K562 (cell line): ENCODE measurements around the gene SNRNP48. TPM values are rescaled to one million over a fixed set of nuclear protein-coding genes. Genes with fewer than 3 reads are reported as not detected.

Experiments used
- CCNT2 ChIP-seq: IDR thresholded peaks from 2 replicates; pipeline ENCODE4 v1.6.1; 2011; ENCODE audit warnings: borderline replicate concordance, low read depth, mild to moderate bottlenecking, moderate library complexity, mixed read lengths, low read length; ENCODE audit not compliant: insufficient read length; ENCODE audit errors: extremely low read depth
- CREM ChIP-seq: IDR thresholded peaks from 2 replicates; pipeline ENCODE4 v1.6.1; 2014; ENCODE audit warnings: antibody characterized with exemption, low read depth
- DDX20 ChIP-seq: fragments of 450-650 bp; IDR thresholded peaks from 2 replicates; pipeline ENCODE4 v1.6.1; 2016; ENCODE audit warnings: missing genetic modification characterization, low read depth, mild to moderate bottlenecking, missing compliant biosample characterization, moderate library complexity
- ETV5 ChIP-seq: sonication (generic); formaldehyde crosslinking; IDR thresholded peaks from 2 replicates; pipeline ENCODE4 v1.4.0; 2020; ENCODE audit warnings: low read depth, mild to moderate bottlenecking, missing genetic modification reagents
- HDAC8 ChIP-seq: fragments of 450-650 bp; IDR thresholded peaks from 2 replicates; pipeline ENCODE4 v1.6.1; 2016; ENCODE audit warnings: mild to moderate bottlenecking, missing genetic modification characterization, moderate library complexity, missing compliant biosample characterization
- MAFG ChIP-seq: fragments of 450-650 bp; conservative IDR thresholded peaks from 2 replicates; pipeline ENCODE4 v1.6.1; 2016; ENCODE audit warnings: missing genetic modification characterization, missing compliant biosample characterization
- MTA1 ChIP-seq: fragments of 450-650 bp; IDR thresholded peaks from 2 replicates; pipeline ENCODE4 v1.6.1; 2017; ENCODE audit warnings: borderline replicate concordance
- NFATC3 ChIP-seq: fragments of 450-650 bp; IDR thresholded peaks from 2 replicates; pipeline ENCODE4 v1.6.1; 2017; ENCODE audit warnings: mild to moderate bottlenecking
- NR2C1 ChIP-seq, 2 experiments: fragments of 450-650 bp; IDR thresholded peaks; 2 replicates each; pipeline ENCODE4 v1.6.1; 2017; ENCODE audit warnings: mild to moderate bottlenecking in 2 of 2, antibody characterized with exemption in 1 of 2, inconsistent platforms in 1 of 2, missing compliant biosample characterization in 1 of 2, missing genetic modification characterization in 1 of 2
- TAF9B ChIP-seq: fragments of 450-650 bp; IDR thresholded peaks from 2 replicates; pipeline ENCODE4 v1.6.1; 2018; ENCODE audit warnings: mild to moderate bottlenecking; ENCODE audit not compliant: partially characterized antibody
- XRCC3 ChIP-seq: fragments of 450-650 bp; IDR thresholded peaks from 2 replicates; pipeline ENCODE4 v1.6.1; 2017; ENCODE audit warnings: mild to moderate bottlenecking, moderate library complexity
- ZBTB1 ChIP-seq: sonication (generic); formaldehyde crosslinking; IDR thresholded peaks from 2 replicates; pipeline ENCODE4 v1.8.1; 2023; ENCODE audit warnings: missing genetic modification reagents, low read depth, mild to moderate bottlenecking, borderline replicate concordance
- ZNF436 ChIP-seq: fragments of 250-450, 450-650 bp; sonication (Bioruptor Pico); formaldehyde crosslinking; IDR thresholded peaks from 2 replicates; pipeline ENCODE4 v1.7.0; 2020; ENCODE audit warnings: mild to moderate bottlenecking
- ZNF586 ChIP-seq: fragments of 450-650 bp; formaldehyde crosslinking; conservative IDR thresholded peaks from 2 replicates; pipeline ENCODE4 v1.4.0; 2020; ENCODE audit warnings: mild to moderate bottlenecking, moderate library complexity
- ZNF830 ChIP-seq: fragments of 250-450 bp; sonication (Bioruptor Pico); IDR thresholded peaks from 2 replicates; pipeline ENCODE4 v1.5.0; 2021; ENCODE audit warnings: mild to moderate bottlenecking
- polyA plus RNA-seq, 8 experiments: library from polyadenylated mRNA; depleted of rRNA in 4 of 8; stranded (reverse) in 5 of 8; unstranded in 3 of 8; fragments of >200 nt; fragmentation: Nextera tagmentation in 2 of 8; fragmentation: Illumina TruSeq in 1 of 8; extraction: Ambion mirVana in 2 of 8; extraction: Trizol in 1 of 8; gene quantifications; 2 replicates each; pipeline versions ENCODE4 v1.2.1 to v1.2.3, GENCODE V29; 2011 to 2014; ENCODE audit warnings: inconsistent platforms in 1 of 8, missing spikeins in 1 of 8
- total RNA-seq, 7 experiments: library from RNA; depleted of rRNA in 6 of 7; stranded (reverse); fragments of >200 nt in 6 of 7; fragmentation: Illumina TruSeq in 2 of 7; extraction: Trizol in 2 of 7; gene quantifications; 2 replicates each; pipeline versions ENCODE4 v1.2.1 to v1.2.3, GENCODE V29; 2011 to 2021; ENCODE audit warnings: low replicate concordance in 1 of 7
- TF ChIP-seq, protein P1 (sequence below): IDR thresholded peaks from 3 replicates; pipeline ENCODE4 v1.6.1; 2011; ENCODE audit warnings: borderline replicate concordance, mild to moderate bottlenecking; ENCODE audit not compliant: insufficient read length, insufficient read depth
- TF ChIP-seq, protein P2 (sequence below): fragments of 200-800 bp; sonication (Bioruptor generic); IDR thresholded peaks from 2 replicates; pipeline ENCODE4 v1.6.1; 2017; ENCODE audit warnings: missing genetic modification characterization, missing compliant biosample characterization
- TF ChIP-seq, protein P3 (sequence below): fragments of 450-650 bp; formaldehyde crosslinking; IDR thresholded peaks from 2 replicates; pipeline ENCODE4 v1.4.0; 2020; ENCODE audit warnings: mild to moderate bottlenecking, mixed read lengths
- TF ChIP-seq, protein P4 (sequence below): IDR thresholded peaks from 3 replicates; pipeline ENCODE4 v1.6.1; 2011; ENCODE audit warnings: borderline replicate concordance, mild to moderate bottlenecking, moderate library complexity; ENCODE audit not compliant: insufficient read length; ENCODE audit errors: extremely low read depth

The SNRNP48 gene
- total and polyA plus RNA-seq, 9 of the 15 experiments (the other 6 are each of a cell fraction or from before 2014, with no cell fraction given) = 6.2 to 32.9 (median 18.6) TPM

DNA sequence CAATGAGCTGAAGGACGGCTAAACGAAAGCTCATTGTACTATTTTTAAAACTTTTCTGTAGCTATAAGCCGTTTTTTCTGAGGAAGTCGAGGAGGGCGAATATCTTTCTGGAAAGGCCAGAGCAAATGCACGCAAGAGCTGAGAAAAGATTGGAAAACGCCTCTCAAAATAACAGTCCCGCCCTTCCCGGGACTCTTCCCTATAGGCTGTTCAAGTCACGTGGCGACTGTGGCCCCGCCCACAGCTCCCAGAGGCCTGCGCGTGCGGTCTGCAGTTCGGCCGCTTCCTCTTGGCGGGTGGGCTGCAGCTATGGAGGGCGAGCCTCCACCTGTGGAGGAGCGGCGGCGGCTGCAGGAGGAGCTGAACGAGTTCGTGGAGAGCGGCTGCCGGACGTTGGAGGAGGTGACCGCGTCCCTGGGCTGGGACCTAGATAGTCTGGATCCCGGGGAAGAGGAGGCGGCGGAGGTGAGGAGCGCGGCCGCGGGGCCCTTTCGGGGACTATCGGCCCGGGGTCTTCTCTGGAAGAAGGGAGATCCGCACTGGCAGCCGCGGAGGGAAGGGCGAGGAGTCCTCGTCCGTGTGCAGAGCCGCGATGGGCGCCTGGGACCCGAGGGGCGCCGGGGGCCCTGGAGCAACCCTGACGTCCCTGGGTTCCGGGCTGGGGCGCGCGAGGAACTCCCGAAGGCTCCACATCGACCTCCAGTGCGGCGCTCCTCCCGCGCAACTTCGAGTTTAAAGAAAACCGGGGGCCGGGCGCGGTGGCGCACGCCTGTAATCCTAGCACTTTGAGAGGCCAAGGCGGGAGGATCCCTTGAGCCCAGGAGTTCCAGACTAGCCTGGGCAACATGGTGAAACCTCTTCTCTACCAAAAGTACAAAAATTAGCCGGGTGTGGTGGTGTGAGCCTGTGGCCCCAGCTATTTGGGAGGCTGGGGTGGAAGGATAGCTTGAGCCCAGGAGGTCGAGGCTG, at the start of gene SNRNP48 (continued):
- TF ChIP-seq, protein P1, sequence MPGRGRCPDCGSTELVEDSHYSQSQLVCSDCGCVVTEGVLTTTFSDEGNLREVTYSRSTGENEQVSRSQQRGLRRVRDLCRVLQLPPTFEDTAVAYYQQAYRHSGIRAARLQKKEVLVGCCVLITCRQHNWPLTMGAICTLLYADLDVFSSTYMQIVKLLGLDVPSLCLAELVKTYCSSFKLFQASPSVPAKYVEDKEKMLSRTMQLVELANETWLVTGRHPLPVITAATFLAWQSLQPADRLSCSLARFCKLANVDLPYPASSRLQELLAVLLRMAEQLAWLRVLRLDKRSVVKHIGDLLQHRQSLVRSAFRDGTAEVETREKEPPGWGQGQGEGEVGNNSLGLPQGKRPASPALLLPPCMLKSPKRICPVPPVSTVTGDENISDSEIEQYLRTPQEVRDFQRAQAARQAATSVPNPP = no peak
- peak; percentile 41; the same call in 1 of the 2 replicates for TF ChIP-seq CREM
- no peak for TF ChIP-seq NR2C1 (IDR thresholded peaks at IDR 0.05)
- no peak for TF ChIP-seq NR2C1 (tag; IDR thresholded peaks at IDR 0.05)
- peak; percentile 83 for TF ChIP-seq TAF9B
- TF ChIP-seq, protein P2, sequence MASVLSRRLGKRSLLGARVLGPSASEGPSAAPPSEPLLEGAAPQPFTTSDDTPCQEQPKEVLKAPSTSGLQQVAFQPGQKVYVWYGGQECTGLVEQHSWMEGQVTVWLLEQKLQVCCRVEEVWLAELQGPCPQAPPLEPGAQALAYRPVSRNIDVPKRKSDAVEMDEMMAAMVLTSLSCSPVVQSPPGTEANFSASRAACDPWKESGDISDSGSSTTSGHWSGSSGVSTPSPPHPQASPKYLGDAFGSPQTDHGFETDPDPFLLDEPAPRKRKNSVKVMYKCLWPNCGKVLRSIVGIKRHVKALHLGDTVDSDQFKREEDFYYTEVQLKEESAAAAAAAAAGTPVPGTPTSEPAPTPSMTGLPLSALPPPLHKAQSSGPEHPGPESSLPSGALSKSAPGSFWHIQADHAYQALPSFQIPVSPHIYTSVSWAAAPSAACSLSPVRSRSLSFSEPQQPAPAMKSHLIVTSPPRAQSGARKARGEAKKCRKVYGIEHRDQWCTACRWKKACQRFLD (CRISPR knock-in tag) = no peak
- TF ChIP-seq MAFG (tag) = no peak
- TF ChIP-seq, protein P3, sequence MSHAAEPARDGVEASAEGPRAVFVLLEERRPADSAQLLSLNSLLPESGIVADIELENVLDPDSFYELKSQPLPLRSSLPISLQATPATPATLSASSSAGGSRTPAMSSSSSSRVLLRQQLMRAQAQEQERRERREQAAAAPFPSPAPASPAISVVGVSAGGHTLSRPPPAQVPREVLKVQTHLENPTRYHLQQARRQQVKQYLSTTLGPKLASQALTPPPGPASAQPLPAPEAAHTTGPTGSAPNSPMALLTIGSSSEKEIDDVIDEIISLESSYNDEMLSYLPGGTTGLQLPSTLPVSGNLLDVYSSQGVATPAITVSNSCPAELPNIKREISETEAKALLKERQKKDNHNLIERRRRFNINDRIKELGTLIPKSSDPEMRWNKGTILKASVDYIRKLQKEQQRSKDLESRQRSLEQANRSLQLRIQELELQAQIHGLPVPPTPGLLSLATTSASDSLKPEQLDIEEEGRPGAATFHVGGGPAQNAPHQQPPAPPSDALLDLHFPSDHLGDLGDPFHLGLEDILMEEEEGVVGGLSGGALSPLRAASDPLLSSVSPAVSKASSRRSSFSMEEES (CRISPR knock-in tag) = peak; percentile 96
- TF ChIP-seq XRCC3 = no peak
- no peak for TF ChIP-seq ZBTB1
- TF ChIP-seq ZNF586 (CRISPR knock-in tag) = no peak
- no peak for TF ChIP-seq ZNF436
- no peak for TF ChIP-seq MTA1
- no peak for TF ChIP-seq NFATC3
- no peak for TF ChIP-seq ZNF830 (CRISPR knock-in tag)
- no peak for TF ChIP-seq CCNT2
- TF ChIP-seq, protein P4, sequence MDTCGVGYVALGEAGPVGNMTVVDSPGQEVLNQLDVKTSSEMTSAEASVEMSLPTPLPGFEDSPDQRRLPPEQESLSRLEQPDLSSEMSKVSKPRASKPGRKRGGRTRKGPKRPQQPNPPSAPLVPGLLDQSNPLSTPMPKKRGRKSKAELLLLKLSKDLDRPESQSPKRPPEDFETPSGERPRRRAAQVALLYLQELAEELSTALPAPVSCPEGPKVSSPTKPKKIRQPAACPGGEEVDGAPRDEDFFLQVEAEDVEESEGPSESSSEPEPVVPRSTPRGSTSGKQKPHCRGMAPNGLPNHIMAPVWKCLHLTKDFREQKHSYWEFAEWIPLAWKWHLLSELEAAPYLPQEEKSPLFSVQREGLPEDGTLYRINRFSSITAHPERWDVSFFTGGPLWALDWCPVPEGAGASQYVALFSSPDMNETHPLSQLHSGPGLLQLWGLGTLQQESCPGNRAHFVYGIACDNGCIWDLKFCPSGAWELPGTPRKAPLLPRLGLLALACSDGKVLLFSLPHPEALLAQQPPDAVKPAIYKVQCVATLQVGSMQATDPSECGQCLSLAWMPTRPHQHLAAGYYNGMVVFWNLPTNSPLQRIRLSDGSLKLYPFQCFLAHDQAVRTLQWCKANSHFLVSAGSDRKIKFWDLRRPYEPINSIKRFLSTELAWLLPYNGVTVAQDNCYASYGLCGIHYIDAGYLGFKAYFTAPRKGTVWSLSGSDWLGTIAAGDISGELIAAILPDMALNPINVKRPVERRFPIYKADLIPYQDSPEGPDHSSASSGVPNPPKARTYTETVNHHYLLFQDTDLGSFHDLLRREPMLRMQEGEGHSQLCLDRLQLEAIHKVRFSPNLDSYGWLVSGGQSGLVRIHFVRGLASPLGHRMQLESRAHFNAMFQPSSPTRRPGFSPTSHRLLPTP = no peak
- peak; percentile 77 for TF ChIP-seq ETV5 (CRISPR knock-in tag)
- no peak for TF ChIP-seq DDX20 (tag)
- no peak for TF ChIP-seq HDAC8 (tag)
